DMS53 (cell line): ENCODE results near the gene HIC1.

Experiments
- DNase-seq: peaks from one replicate; lab custom pipeline; 2025; lab: John Stamatoyannopoulos, UW

Gene HIC1

DNA sequence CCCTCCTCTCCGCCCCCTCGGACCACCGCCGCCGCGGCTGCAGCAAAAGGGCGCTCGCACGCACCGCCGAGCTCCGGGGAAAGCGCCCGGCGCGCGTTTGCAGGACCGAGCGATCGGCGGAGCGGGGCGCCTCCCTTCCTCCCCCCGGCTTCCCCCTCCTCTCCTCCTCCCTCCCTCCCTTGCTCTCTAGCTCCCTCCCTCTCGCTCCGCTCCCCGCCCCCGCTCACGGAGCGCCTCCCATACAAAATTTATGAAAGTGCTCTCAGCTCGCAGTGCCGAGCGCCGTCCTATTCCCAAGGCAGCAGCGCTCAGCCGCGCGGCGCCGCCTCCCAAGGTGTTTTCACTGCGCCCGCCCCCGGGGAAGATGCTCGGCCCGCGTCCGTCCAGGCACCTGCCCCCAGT, 29.7 kb upstream of the HIC1 start, which contains the start of gene RTN4RL1:
RTN4RL1 (minus strand) TSS at position 115 of the 402 bp plus-strand sequence. CDS start 469 bp downstream, outside the sequence.
- peak; percentile 65 for DNase-seq

DNA sequence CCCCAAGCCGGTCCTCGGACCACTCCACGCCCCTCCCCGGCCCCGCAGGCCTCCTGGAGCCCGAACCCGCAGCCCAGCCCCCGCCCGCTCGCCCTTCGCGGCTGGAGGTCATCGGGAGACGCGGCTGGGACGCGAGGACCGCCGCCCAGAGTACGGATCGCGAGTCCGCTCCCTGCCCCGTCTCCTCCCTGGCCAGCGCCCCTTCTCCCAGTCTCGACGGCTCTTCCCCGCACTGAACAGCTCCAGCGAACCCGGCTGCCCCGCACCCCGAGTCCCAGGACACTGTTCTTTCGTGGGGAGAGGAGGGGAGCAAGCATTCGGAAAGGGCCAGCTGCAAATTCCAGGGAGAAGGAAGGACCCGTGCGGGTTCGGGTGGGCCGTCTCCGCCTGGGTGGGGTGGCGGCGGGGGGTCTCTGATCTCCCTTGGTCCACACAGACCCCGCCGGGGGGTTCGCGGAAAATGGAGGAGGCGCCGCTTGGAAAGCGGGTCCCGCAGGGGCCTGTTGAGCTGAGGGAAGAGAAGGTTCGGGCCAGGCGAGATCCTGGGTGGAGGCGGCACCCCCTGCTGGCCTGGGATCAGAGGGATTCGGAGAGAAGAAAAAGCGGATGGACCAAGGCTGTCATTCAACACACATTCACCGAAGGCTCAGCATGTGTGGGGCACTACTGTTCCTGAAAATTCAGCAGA, 29.1 kb upstream of the HIC1 start:
- DNase-seq: peak; percentile 82

DNA sequence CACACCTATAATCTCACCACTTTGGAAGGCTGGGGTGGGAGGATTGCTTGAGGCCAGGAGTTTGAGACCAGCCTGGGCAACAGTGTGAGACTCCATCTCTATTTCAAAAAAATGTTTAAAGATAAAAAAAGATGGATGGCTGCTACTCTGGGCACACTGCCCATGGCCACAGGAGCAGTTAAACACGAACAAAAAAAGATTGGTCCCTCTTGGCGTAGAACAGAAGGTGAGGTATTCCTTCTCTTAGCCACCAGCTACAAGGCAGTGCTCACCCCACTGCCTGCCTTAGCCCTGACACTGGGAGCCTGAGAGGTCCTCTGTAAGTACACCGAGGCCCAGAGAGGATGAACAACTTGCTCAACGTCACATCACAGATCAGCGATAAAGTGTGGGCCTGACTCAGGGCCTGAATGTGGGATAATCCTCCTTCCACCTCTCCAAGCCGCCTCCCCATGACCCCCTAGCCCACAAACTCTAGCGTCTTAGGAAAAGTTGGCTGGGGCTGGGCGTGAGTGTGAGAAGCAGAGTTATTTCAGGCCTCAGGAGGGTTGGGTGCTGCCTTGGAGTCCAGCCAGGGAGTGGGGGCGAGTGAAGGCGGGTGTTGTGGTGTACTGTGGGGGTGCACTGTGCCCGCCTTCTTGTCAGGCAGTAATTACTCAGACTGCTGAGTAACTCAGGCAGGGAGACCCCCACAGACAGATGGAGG, 27.2 kb upstream of the HIC1 start:
- DNase-seq: no peak

DNA sequence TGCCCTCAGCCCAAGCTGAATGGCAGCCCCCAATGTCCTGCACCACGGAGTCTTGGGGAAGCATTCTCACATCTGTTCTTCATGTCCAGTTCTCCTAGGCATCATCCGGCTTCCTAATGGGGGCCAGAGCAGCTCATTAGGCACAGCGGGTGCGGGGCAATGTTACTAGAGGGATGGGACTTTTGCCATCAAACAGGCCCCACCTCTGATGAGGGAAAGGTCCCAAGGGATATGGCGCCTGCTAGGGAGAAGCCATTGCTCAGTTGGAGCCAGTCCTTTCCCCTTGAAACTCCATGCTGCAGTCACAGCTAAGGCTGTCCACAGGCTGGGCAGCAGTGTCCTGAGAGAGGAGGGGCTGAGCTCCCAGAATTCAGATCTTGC, 26.7 kb upstream of the HIC1 start:
- DNase-seq: no peak

DNA sequence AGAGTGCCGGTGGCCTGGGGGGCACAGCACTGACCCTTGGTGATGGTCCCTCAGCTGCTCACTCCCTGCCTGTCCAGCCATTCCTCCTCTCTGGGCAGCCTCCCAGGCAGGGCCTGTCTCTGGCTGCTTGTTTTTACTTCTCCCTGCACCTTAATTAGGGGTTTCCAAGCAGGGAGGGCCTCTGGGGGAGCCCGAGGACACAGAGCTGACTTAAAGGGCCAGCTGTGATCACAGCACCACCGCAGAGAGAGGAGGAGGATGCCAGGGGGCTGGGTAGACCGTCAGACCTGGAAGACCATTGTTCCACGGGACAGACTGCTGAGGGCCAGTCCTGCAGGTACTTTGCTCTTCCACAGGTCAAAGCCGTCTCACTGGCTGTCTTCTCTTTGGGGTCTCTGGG, 26.2 kb upstream of the HIC1 start:
- DNase-seq: no peak

DNA sequence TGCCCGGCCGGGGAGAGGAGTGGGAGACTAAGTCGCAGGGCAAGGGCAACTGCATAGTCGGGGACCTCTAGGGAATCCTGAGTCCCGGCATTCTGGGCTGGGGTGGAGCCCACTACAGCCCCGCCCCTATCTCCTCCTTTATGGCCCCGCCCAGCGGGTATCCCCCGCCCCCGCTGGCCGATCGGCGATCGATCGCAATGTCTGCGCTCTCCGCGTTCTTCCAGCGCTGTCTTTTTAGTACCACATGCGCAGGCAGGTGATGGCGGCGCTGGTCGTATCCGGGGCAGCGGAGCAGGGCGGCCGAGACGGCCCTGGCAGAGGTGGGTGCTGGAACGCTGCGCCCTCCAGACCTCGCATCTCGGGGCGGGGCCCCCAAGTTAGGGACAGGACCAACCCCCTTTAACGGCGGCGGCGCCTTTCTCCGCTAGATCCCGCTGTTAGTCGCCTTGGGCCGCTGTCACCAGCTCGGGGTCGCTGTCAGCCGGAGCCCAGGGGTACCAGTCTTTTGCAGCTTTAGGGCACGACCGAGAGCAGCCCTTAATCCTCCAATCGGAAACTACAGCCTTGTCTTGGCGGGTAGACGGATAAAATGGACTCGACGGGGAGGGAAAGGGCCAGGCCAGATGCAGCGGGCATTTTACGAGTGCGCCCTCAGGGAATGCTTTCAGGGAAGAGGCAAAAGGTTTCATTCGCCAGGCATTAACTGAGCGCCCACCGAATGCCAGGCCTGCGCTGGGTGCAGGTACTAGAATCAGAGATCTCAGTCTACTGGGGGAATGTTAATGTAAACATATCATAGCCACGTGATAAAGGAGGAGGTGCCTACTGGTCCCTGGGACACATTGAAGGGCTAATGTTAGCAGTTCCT, 24.8 kb upstream of the HIC1 start, which contains the start of gene DPH1:
DPH1 (plus strand) TSS at position 243 of the 868 bp plus-strand sequence; CDS start at position 260, 17 bp downstream.
- DNase-seq: peak; percentile 93

DNA sequence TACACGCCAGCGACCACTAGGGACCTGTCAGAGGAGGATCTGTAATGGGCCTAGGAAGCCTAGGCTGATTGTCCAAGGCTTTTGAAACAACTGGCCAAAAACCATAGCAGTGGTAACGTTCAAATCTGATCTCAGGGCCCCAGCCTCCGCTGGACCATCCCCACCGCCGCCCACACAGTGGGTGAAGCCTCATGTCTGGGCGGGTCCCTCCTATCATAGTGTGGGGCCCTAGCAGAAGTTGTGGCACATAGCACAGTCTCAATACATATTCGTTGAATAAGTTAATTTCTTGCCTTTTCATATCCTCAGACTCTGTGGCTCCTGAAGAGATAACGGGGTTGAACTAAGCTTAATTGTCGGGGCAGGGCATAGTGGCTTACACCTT, 24.1 kb upstream of the HIC1 start:
- DNase-seq: no peak

DNA sequence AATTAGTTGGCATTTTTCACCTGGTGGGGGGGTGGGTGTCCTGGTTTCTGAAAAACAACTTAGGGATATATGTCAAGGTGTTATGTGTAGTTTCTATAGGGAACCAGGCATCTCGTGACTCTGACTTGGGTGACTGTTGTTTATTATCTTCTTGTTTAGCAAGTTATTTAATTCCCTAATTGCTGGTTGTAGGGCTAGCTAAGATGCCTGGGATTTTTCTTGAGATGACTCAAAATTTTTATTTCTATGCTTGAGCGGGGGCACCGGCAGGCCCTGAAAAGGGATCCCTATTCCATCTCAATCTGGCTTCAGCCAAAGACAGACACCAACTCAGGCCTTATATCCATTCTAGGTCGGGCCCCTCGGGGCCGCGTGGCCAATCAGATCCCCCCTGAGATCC, 21.8 kb upstream of the HIC1 start:
- no peak for DNase-seq

DNA sequence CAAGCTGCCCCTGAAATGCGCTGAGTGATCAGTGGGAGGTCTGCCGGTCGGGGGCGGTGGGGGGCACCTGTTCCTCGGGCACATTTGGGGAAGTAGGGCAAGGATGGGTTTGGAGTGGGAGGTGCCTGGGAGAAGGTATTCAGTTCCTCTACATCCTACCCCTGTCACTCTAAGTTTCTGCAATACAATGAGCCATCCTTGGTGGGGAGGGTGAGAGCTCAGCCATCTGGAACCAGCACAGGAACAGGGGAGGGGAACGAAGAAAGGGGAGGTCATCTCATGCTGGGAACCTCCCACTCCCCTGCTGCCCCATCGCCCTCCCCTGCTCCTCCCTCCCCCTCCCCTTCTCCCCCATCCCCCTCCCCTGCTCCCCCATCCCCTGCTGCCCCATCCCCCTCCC, 20.7 kb upstream of the HIC1 start:
- no peak for DNase-seq

DNA sequence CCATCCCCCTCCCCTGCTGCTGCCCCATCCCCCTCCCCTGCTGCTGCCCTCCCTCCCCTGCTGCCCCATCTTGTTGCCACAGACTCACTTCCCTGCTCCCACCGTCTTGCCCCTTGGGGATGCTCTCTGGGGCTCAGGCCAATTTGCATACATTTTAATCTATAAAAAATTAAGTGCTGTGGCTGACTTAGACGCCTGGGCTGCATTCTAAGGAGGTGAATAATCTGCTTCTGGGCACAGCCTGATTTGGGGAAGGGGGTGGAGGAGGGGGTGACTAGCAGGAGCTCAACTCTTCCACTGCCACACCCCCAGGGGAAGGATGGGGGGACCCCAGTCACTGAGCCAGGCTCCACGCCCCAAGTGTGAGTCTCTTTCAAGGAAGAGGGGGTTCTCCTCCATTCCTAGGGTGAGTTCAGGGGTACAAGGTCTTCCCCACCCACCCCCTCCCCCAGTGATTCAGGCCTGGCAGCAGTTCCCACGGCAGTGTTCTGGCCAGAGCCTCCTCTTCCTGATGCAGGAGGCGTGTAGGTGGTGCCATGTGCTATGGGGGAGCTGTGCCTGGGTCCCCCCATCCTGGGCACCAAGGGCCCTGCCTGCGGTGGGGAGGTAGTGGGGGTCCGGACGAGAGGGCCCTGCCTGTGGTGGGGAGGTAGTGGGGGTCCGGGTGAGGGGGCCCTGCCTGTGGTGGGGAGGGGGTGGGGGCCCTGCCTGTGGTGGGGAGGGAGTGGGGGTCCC, 19.9 kb upstream of the HIC1 start:
- DNase-seq: no peak

DNA sequence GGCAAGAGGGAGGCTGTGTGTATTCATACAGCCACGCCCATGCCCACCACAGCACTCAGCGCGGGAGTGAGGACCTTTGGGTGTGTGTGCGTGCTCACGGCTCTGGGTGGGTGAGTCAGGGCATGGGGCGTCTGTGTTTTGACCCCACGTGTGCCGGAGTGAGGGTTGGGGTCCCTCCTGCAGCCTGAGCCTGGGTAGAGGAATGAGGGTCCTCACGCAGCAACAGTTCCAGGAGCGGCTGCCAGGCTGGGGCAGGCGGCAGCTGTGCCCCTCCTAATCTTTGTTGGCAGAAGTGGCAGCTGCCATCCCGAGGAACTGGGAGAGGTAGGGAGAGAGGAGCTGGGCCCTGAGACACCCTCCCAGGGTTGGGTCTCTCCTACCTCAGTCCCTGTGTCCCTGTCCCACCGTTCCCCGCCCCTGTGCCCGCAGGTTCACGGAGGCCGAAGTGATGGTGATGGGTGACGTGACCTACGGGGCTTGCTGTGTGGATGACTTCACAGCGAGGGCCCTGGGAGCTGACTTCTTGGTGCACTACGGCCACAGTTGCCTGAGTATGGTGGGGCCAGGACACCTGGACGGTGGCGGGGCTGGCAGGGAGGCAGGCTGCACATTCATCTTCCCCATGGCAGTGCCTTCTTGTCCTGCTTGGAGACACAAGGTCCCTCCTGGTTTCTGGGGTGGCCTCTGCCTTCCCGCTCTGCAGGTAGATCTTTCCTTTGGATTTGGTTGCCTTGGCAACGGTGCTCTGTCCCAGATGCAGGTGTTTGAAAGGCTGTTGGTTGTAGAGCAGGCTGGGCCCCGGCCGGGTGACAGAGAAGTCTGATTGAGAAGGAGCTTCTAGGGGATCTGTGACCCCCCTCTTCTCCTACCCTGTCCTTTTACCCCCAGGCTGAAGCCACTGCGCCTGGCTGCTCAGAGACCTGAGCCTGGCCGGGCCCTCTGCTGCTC, 19.1 kb upstream of the HIC1 start:
- DNase-seq: no peak

DNA sequence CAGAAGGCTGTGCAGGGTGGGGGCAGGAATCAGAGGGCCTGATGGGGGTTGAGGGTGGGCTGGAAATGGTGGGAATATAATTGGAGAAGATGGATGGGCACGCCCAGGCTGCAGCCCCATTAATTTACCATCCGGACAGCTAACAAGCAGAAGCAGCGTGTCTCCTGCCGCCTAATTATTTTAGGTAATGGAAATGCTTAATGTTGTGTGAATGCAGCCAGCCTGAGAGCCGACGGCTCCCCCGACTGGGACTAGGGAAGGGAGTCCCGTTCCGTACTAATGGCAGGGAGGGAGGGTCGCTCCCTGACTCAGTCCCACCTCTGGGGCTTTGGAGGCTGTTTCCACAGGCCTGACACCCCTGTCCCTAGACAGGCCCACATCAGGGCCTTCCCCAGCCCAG, 17.7 kb upstream of the HIC1 start:
- DNase-seq: no peak

DNA sequence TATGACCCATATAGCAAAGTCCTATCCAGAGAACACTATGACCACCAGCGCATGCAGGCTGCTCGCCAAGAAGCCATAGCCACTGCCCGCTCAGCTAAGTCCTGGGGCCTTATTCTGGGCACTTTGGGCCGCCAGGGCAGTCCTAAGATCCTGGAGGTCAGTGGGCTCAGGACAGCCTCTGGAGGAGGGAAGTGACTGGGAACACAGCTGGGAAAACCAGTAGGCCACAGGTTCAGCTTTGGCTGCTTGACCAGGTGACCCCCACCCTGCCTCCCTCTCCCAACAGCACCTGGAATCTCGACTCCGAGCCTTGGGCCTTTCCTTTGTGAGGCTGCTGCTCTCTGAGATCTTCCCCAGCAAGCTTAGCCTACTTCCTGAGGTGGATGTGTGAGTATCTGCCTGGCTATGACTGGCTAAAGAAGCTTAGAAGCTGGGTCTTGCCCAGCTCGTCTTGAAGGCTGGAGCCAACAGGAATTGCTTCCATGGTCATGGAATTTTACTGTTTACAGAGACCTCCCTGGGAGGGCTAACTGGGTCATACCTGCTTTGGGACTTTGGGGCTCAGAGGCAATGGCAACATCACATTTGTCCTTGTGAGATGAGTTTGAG, 14.6 kb upstream of the HIC1 start:
- no peak for DNase-seq

DNA sequence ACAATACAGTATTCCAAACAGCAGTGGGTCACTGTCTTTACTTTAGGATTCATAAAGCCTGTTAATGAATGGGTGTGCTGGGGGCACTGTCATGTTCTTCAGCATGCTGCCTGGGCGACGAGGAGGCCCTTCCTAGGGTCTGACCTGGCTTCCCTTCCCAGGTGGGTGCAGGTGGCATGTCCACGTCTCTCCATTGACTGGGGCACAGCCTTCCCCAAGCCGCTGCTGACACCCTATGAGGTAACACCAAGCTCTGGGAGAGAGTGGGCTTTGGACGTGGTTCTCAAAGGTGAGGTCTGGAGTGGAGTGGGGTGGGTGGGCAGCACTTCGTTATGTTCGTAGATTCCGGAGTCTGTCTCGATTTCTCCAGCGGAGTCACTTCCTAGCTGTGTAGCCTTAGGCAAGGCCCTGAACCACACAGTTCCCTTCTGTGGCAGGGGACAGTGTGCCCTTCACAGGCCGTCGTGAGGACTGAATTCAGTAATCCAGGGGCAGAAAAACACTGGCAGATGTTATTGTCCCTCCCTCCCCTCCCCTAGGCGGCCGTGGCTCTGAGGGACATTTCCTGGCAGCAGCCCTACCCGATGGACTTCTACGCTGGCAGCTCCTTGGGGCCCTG, 13.9 kb upstream of the HIC1 start:
- peak; percentile 81 for DNase-seq

DNA sequence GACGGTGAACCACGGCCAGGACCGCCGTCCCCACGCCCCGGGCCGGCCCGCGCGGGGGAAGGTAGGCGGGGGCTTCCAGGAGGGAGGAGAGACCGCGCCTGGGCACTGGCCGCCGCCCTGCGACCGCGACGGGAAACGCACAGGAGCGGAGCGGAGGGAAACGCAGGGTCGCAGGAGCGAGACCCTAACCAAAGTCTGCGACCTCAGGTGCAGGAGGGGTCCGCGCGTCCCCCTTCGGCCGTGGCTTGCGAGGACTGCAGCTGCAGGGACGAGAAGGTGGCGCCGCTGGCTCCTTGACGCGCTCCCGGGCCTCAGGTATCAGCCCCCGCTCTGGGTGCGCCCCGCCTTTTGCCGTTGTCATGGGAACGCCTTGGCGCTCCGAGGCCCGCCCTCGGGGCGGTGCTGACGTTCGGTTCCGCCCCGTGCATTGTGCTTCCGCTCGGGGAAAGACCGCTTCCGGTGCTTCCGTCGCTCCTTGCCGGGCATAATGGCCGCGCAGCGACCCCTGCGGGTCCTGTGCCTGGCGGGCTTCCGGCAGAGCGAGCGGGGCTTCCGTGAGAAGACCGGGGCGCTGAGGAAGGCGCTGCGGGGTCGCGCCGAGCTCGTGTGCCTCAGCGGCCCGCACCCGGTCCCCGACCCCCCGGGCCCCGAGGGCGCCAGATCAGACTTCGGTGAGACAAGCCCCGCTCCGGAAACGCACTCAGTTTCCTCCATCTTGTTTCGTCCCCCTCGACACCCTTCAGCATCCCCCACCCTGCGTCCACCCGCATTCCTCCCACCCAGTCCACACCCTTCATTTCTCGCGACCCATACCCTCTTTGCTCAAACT, 13.1 kb upstream of the HIC1 start, which contains the start of gene OVCA2:
OVCA2 (plus strand) TSS at position 462 of the 829 bp plus-strand sequence; CDS start at position 488, 26 bp downstream.
- DNase-seq: peak; percentile 97

DNA sequence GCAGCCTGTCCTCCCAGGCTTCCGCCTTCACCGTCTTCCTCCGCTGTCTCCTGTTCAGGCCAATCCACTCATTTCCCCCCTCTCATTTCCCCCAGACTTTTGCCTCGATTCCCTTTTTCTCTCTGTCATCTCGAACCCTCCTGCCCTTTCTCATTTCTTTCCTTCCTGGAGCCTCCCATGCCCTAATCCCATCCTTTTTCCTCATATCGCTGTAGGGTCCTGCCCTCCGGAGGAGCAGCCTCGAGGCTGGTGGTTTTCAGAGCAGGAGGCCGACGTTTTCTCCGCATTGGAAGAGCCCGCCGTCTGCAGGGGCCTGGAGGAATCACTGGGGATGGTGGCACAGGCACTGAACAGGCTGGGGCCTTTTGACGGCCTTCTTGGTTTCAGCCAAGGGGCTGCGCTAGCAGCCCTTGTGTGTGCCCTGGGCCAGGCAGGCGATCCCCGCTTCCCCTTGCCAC, 12.5 kb upstream of the HIC1 start:
- peak; percentile 59 for DNase-seq

DNA sequence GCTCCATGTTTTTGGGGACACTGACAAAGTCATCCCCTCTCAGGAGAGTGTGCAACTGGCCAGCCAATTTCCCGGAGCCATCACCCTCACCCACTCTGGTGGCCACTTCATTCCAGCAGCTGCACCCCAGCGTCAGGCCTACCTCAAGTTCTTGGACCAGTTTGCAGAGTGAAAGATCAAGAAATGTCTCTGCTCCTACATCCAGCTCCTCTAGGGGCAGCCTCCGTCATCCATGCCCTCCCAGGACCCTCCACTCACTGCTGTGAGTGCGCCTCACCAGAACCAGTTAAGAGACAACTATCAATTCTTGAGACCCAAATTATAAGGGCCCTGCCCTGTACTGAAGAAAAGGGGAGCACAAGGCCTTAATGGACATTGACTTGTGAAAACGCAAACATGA, 12.0 kb upstream of the HIC1 start:
- no peak for DNase-seq

DNA sequence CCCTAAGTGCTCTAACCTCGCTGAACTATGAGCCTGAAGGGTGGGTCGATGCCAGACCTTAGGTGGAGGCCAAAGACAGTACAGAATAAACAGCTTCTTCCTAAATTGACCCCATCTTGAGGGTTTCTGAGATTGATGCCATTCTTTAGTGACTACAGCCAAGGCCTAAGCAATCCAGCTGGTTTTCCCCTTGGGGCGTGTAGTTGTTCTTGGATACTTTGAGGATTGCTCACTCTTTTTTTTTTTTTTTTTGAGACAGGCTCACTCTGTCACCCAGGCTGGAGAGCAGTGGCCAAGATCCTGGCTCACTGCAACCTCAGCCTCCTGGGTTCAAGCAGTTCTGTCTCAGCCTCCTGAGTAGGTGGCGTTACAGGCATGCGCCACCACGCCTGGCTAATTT, 11.1 kb upstream of the HIC1 start:
- DNase-seq: no peak
